K562 (cell line): ENCODE measurements around the gene ERICH2. TPM values are rescaled to one million over a fixed set of nuclear protein-coding genes. Genes with fewer than 3 reads are reported as not detected.

Source experiments
- ATAC-seq: fragments of 200-7000 bp; cut with Tn5 transposase; 3 replicates; pipeline ENCODE4 v1.9.1; 2020; ENCODE audit warnings: moderate library complexity
- BruUV-seq: library from RNA; stranded (reverse); fragments of 400-500 nt; replicated peaks from 2 replicates; lab custom pipeline; 2021; lab: Mats Ljungman, UMichigan
- CTCF ChIA-PET: fragments of 300-600 bp; formaldehyde crosslinking; extraction: SDS; loops from one replicate; lab custom pipeline; 2021; ENCODE audit warnings: low intra/inter-chr PET ratio; lab: Yijun Ruan, JAX
- POLR2A ChIA-PET: fragments of 300-600, 350-650 bp; sonication (Branson Sonifier 250); formaldehyde crosslinking; extraction: SDS; loops from one replicate; lab custom pipeline; 2021; ENCODE audit warnings: antibody characterized with exemption, inconsistent platforms; lab: Yijun Ruan, JAX
- DNase-seq, 4 experiments: peaks; one replicate each; pipeline versions ENCODE4 v3.0.0 to v3.0.0-alpha.2; 2011 to 2018; ENCODE audit warnings: low spot score in 3 of 4, mixed read lengths in 3 of 4; ENCODE audit errors: extremely low read depth in 1 of 4
- FAIRE-seq: peaks from 2 replicates; lab custom pipeline; 2011; peaks lifted over from hg19 to GRCh38; lab: Jason Lieb, UNC
- H2AFZ ChIP-seq: 2 replicates; pipeline ENCODE4 v1.6.0; 2011; ENCODE audit warnings: low read depth, low read length, control low read depth, inconsistent platforms
- H3K27ac ChIP-seq: fragments of 200-600 bp; 3 replicates; pipeline ENCODE4 v1.8.0; 2011; ENCODE audit warnings: low read depth, mild to moderate bottlenecking, control low read depth, inconsistent platforms, low read length, moderate library complexity, mixed read lengths; ENCODE audit errors: extremely low read depth
- H3K27me3 ChIP-seq, 2 experiments: fragments of 300-600 bp in 1 of 2; 2 replicates in 1 of 2; 3 replicates in 1 of 2; pipeline versions ENCODE4 v1.6.0 to v1.8.0; 2011; ENCODE audit warnings: inconsistent platforms in 2 of 2, low read length in 2 of 2, mild to moderate bottlenecking in 1 of 2, mixed read lengths in 1 of 2, moderate library complexity in 1 of 2; ENCODE audit not compliant: control insufficient read depth in 2 of 2, insufficient read depth in 2 of 2
- H3K36me3 ChIP-seq: fragments of 300-600 bp; 3 replicates; pipeline ENCODE4 v1.8.0; 2011; ENCODE audit warnings: mild to moderate bottlenecking, low read length, inconsistent platforms; ENCODE audit not compliant: control insufficient read depth, insufficient read depth
- H3K4me1 ChIP-seq, 2 experiments: fragments of 200-600 bp in 1 of 2; replicated peaks in 1 of 2; 2 replicates in 1 of 2; 3 replicates in 1 of 2; pipeline versions ENCODE4 v1.5.1 to v1.8.0; 2011; ENCODE audit warnings: inconsistent platforms in 2 of 2, low read length in 2 of 2, mild to moderate bottlenecking in 1 of 2, mixed read lengths in 1 of 2, moderate library complexity in 1 of 2; ENCODE audit not compliant: control insufficient read depth in 2 of 2, insufficient read depth in 2 of 2
- H3K4me2 ChIP-seq: 2 replicates; pipeline ENCODE4 v1.6.1; 2011; ENCODE audit warnings: low read length, control low read depth, inconsistent platforms, mixed read lengths; ENCODE audit not compliant: insufficient read depth
- H3K4me3 ChIP-seq: fragments of 200-600 bp; sonication (generic), shearing (Covaris generic); 2 replicates; pipeline ENCODE4 v1.5.1; 2016; ENCODE audit warnings: control low read depth, inconsistent platforms
- H3K79me2 ChIP-seq: fragments of 200-600 bp; 3 replicates; pipeline ENCODE4 v1.8.0; 2011; ENCODE audit warnings: low read length, inconsistent platforms; ENCODE audit not compliant: control insufficient read depth, insufficient read depth
- H3K9ac ChIP-seq, 2 experiments: 2 replicates each; pipeline versions ENCODE4 v1.6.0 to v1.6.1; 2011; ENCODE audit warnings: low read depth in 2 of 2, low read length in 2 of 2, control low read depth in 1 of 2, inconsistent platforms in 1 of 2, mild to moderate bottlenecking in 1 of 2, mixed read lengths in 1 of 2; ENCODE audit not compliant: insufficient read depth in 1 of 2
- H3K9me1 ChIP-seq: one replicate; pipeline ENCODE4 v1.6.0; 2011; ENCODE audit warnings: inconsistent platforms, mild to moderate bottlenecking, low read length, moderate library complexity; ENCODE audit not compliant: control insufficient read depth, insufficient read depth
- H3K9me3 ChIP-seq: replicated peaks from 2 replicates; pipeline ENCODE4 v1.5.1; 2011; ENCODE audit warnings: low read depth, low read length, inconsistent platforms; ENCODE audit not compliant: control insufficient read depth, insufficient read depth
- H4K20me1 ChIP-seq: replicated peaks from 2 replicates; pipeline ENCODE4 v1.6.1; 2011; ENCODE audit warnings: low read length, inconsistent platforms, mixed read lengths; ENCODE audit not compliant: control insufficient read depth, insufficient read depth
- FOXA3 ChIP-seq, 2 experiments: fragments of 450-650 bp in 1 of 2; sonication (generic) in 1 of 2; formaldehyde crosslinking; IDR thresholded peaks in 1 of 2; conservative IDR thresholded peaks in 1 of 2; 2 replicates each; pipeline versions ENCODE4 v1.4.0 to v1.8.0; 2020 to 2022; ENCODE audit warnings: mild to moderate bottlenecking in 2 of 2, missing genetic modification reagents in 1 of 2
- GATAD2A ChIP-seq: fragments of 450-650 bp; IDR thresholded peaks from 2 replicates; pipeline ENCODE4 v1.6.1; 2017
- GATAD2B ChIP-seq: fragments of 450-650 bp; IDR thresholded peaks from 2 replicates; pipeline ENCODE4 v1.6.1; 2017; ENCODE audit warnings: mild to moderate bottlenecking, borderline replicate concordance
- KHSRP ChIP-seq: fragments of 450-650 bp; IDR thresholded peaks from 2 replicates; pipeline ENCODE4 v1.6.1; 2017
- MXI1 ChIP-seq: IDR thresholded peaks from 2 replicates; pipeline ENCODE4 v1.6.1; 2011; ENCODE audit warnings: low read depth, mild to moderate bottlenecking, improper control_type of control experiment, low read length
- NRF1 ChIP-seq, 2 experiments: fragments of 450-650 bp; IDR thresholded peaks in 1 of 2; conservative IDR thresholded peaks in 1 of 2; 2 replicates each; pipeline ENCODE4 v1.6.1; 2014; ENCODE audit warnings: mild to moderate bottlenecking in 2 of 2
- RB1 ChIP-seq: fragments of 450-650 bp; IDR thresholded peaks from 2 replicates; pipeline ENCODE4 v1.6.1; 2017; ENCODE audit warnings: low read depth, mild to moderate bottlenecking
- THAP7 ChIP-seq: fragments of 250-450 bp; sonication (Bioruptor Pico); IDR thresholded peaks from 2 replicates; pipeline ENCODE4 v1.5.0; 2021
- ZMIZ1 ChIP-seq, 2 experiments: fragments of 150-350 bp in 1 of 2; IDR thresholded peaks; 2 replicates each; pipeline ENCODE4 v1.6.1; 2012 to 2016; ENCODE audit warnings: low read depth in 2 of 2, low read length in 2 of 2, mild to moderate bottlenecking in 1 of 2, moderate library complexity in 1 of 2
- ZNF24 ChIP-seq: fragments of 450-650 bp; IDR thresholded peaks from 2 replicates; pipeline ENCODE4 v1.6.1; 2016
- WGBS: fragments of 100-300 bp; shearing (Covaris generic); methylation state at CpG from one replicate; pipeline ENCODE4 v1.1.6; 2016; ENCODE audit warnings: low coverage, mixed read lengths; ENCODE audit not compliant: insufficient coverage; ENCODE audit errors: missing lambda C conversion rate; 5-methylcytosine and 5-hydroxymethylcytosine counted together
- in situ Hi-C: fragments of 300-500 bp; cut with MboI; formaldehyde crosslinking; loops from 4 replicates; pipeline ENCODE4 v1.15.0; 2018; ENCODE audit warnings: inconsistent platforms, mixed read lengths
- intact Hi-C: fragments of 100-400 bp; cut with micrococcal nuclease; formaldehyde crosslinking; loops from 2 replicates; pipeline ENCODE4 v1.14.2; 2022
- polyA plus RNA-seq, 8 experiments: library from polyadenylated mRNA; depleted of rRNA in 4 of 8; stranded (reverse) in 5 of 8; unstranded in 3 of 8; fragments of >200 nt; fragmentation: Nextera tagmentation in 2 of 8; fragmentation: Illumina TruSeq in 1 of 8; extraction: Ambion mirVana in 2 of 8; extraction: Trizol in 1 of 8; gene quantifications; 2 replicates each; pipeline versions ENCODE4 v1.2.1 to v1.2.3, GENCODE V29; 2011 to 2014; ENCODE audit warnings: inconsistent platforms in 1 of 8, missing spikeins in 1 of 8
- total RNA-seq, 7 experiments: library from RNA; depleted of rRNA in 6 of 7; stranded (reverse); fragments of >200 nt in 6 of 7; fragmentation: Illumina TruSeq in 2 of 7; extraction: Trizol in 2 of 7; gene quantifications; 2 replicates each; pipeline versions ENCODE4 v1.2.1 to v1.2.3, GENCODE V29; 2011 to 2021; ENCODE audit warnings: low replicate concordance in 1 of 7
- TF ChIP-seq, protein P1 (sequence below): fragments of 450-650 bp; IDR thresholded peaks from 2 replicates; pipeline ENCODE4 v1.7.0; 2016; ENCODE audit warnings: borderline replicate concordance
- TF ChIP-seq, protein P2 (sequence below): fragments of 250-450 bp; sonication (Bioruptor Pico); IDR thresholded peaks from 2 replicates; pipeline ENCODE4 v1.4.0; 2020; ENCODE audit warnings: mild to moderate bottlenecking
- TF ChIP-seq, protein P3 (sequence below): fragments of 250-450 bp; sonication (Bioruptor Pico); IDR thresholded peaks from 2 replicates; pipeline ENCODE4 v1.4.0; 2020; ENCODE audit warnings: mild to moderate bottlenecking, moderate library complexity

ERICH2 gene
- total and polyA plus RNA-seq, 9 of the 15 experiments (the other 6 are each of a cell fraction or from before 2014, with no cell fraction given), result 0.85 to 2.4 (median 1.6) TPM

DNA sequence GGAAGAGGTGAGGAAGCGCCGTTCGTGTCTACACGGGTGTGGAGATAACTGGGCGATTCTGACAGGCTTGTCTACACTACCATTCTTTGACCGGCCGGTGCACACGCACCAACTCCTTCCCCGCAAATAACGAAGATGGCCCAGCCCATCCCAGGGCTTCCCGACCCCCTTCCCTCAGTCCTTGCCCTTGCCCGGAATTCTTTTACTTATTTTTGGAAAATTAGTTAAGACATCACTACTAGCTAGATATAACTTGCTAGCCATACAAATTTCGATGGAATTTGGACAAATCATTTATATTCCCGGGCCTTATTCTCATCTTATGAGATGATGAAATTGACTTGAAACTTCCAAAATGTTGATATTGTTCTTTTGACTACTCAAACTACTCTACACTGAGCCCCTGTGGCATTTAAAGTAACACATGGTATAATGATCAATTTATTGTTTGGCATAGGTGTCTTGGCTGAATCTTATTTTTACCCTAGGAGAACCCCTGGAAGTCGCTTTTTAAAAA, 1.3 kb downstream of the ERICH2 start:
- no peaks in the 10 kb centered on the region for H3K9me3 ChIP-seq
- no peaks in the 10 kb centered on the region for H4K20me1 ChIP-seq
- POLR2A ChIA-PET, result interaction anchor here (0.7 to 2.7 kb wide), 8 partner anchors 8 to 535 kb away, joined by 3 to 14 read pairs (median 4); no protein-coding TSS in a partner anchor
- H3K79me2 ChIP-seq, result peaks cover 29% of the 10 kb centered on the region
- intact Hi-C loops (loop anchor here (2.0 kb wide), 1 partner anchor 27 kb away; no protein-coding TSS in a partner anchor), in situ Hi-C loops (no loop called here)
- H3K4me3 ChIP-seq, result peak overlapping the region; percentile 65
- peak overlapping the region; percentile 84 for H3K4me2 ChIP-seq
- H3K36me3 ChIP-seq, result no peaks in the 10 kb centered on the region
- H3K9me1 ChIP-seq, result no peaks in the 10 kb centered on the region
- DNase-seq (peak in 1 of 4 experiments; percentile 78), FAIRE-seq (no peak), ATAC-seq (no peak)
- CTCF ChIA-PET, result interaction anchor here (0.6 kb wide), 1 partner anchor 281 kb away, joined by 4 read pairs; no protein-coding TSS in a partner anchor
- H3K27ac ChIP-seq, result peak overlapping the region; percentile 78
- WGBS, result 2% methylated on average over 15 of the region's 15 CpGs
- peaks cover 7 to 19% of the 10 kb centered on the region in 2 experiments for H3K4me1 ChIP-seq
- H2AFZ ChIP-seq, result peak overlapping the region; percentile 97
- BruUV-seq, result no TSS peak
- peak overlapping the region; percentile 82 to 95 for H3K9ac ChIP-seq
- H3K27me3 ChIP-seq, result no peaks in the 10 kb centered on the region
- TF ChIP-seq RB1 (no peak), THAP7 (no peak), MXI1 (no peak), GATAD2B (no peak), ZMIZ1 (IDR thresholded peaks at IDR 0.05; ENCODE audit: low read depth in 2 of 2, low read length in 2 of 2) (no peak), GATAD2A (no peak), FOXA3 (CRISPR knock-in tag; conservative IDR thresholded peaks at IDR 0.05 in 1 of 2, IDR thresholded peaks at IDR 0.05 in 1 of 2) (no peak), ZNF24 (no peak), NRF1 (conservative IDR thresholded peaks at IDR 0.05 in 1 of 2, IDR thresholded peaks at IDR 0.05 in 1 of 2) (peak in 1 of 2 experiments; percentile 79; a peak in 2 of 4 replicates), KHSRP (no peak)
- TF ChIP-seq, protein P1, sequence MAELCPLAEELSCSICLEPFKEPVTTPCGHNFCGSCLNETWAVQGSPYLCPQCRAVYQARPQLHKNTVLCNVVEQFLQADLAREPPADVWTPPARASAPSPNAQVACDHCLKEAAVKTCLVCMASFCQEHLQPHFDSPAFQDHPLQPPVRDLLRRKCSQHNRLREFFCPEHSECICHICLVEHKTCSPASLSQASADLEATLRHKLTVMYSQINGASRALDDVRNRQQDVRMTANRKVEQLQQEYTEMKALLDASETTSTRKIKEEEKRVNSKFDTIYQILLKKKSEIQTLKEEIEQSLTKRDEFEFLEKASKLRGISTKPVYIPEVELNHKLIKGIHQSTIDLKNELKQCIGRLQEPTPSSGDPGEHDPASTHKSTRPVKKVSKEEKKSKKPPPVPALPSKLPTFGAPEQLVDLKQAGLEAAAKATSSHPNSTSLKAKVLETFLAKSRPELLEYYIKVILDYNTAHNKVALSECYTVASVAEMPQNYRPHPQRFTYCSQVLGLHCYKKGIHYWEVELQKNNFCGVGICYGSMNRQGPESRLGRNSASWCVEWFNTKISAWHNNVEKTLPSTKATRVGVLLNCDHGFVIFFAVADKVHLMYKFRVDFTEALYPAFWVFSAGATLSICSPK, result no peak
- TF ChIP-seq, protein P2, sequence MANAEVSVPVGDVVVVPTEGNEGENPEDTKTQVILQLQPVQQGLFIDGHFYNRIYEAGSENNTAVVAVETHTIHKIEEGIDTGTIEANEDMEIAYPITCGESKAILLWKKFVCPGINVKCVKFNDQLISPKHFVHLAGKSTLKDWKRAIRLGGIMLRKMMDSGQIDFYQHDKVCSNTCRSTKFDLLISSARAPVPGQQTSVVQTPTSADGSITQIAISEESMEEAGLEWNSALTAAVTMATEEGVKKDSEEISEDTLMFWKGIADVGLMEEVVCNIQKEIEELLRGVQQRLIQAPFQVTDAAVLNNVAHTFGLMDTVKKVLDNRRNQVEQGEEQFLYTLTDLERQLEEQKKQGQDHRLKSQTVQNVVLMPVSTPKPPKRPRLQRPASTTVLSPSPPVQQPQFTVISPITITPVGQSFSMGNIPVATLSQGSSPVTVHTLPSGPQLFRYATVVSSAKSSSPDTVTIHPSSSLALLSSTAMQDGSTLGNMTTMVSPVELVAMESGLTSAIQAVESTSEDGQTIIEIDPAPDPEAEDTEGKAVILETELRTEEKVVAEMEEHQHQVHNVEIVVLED (CRISPR knock-in tag), result no peak
- TF ChIP-seq, protein P3, sequence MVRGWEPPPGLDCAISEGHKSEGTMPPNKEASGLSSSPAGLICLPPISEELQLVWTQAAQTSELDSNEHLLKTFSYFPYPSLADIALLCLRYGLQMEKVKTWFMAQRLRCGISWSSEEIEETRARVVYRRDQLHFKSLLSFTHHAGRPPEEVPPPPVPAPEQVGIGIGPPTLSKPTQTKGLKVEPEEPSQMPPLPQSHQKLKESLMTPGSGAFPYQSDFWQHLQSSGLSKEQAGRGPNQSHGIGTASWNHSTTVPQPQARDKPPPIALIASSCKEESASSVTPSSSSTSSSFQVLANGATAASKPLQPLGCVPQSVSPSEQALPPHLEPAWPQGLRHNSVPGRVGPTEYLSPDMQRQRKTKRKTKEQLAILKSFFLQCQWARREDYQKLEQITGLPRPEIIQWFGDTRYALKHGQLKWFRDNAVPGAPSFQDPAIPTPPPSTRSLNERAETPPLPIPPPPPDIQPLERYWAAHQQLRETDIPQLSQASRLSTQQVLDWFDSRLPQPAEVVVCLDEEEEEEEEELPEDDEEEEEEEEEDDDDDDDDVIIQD (CRISPR knock-in tag), result 0 out of 2 replicates have a peak, but pooled peaks have one; percentile 39
